T-helper 1 cell treated with Interleukin-12 subunit alpha and Interleukin-12 subunit beta and Interleukin-4 antibody, amounts not matched to agents 30 ng/mL and 1 ng/mL, for 36 hours (primary cell): ENCODE data around the gene ATAD3A. TPM values are rescaled to one million over a fixed set of nuclear protein-coding genes. Genes with fewer than 3 reads are reported as not detected.
"Not testable (repeated sequence)": the region's sequence is repeated elsewhere in the genome, so short reads cannot be mapped to it uniquely, and the experiment has no call there.

Experiments
- intact Hi-C: fragments of 100-400 bp; cut with micrococcal nuclease; formaldehyde crosslinking; loops from one replicate; pipeline ENCODE4 v1.15.1; 2024
- total RNA-seq: library from RNA; stranded (reverse); gene quantifications from 2 replicates; pipeline ENCODE4 v1.2.3, GENCODE V29; 2022

The ATAD3A gene
- total RNA-seq, 1 donor from 2014 or later, result 47.3 TPM

DNA sequence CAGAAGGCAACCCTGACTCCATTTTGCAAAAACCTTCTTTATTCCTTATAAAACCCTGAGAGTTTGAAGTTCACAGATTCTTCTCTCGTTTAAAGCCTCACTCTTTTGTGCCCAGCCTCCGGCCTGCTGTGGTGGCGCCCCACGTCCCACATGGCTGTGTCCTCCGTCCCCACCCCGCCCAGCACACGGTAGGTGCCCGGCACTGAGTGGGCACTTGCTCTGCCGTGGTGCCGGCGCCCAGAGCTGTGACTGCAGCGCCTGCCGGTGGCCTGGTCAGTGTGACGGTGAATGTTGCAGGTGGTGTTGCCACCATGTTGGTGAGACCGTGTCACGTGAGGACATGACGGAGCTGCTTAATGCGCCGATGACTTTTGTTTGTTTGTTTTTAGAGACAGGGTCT, 9.4 kb downstream of the ATAD3A start:
- intact Hi-C loops, result no loop called here

GRCh38 chr1:1522536-1522935, 10.6 kb downstream of the ATAD3A start:
- intact Hi-C loops, result not testable (repeated sequence)

GRCh38 chr1:1523226-1523625, 11.3 kb downstream of the ATAD3A start:
- intact Hi-C loops, result not testable (repeated sequence)

DNA sequence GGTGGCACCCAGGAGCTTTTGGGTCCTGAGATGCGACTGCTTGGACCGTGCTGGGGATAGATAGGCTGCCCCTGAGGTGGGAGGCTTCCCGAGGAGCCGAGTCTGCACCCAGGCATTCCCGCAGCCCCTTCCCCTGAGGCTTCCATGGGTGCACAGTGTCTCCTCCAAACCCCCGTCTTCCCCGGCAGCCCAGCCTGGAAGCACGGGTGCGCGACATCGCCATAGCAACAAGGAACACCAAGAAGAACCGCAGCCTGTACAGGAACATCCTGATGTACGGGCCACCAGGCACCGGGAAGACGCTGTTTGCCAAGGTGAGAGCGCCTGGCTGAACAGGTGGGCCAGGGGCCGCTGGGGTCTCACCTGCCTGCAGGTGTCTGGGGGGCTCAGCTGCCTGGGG, 11.7 kb downstream of the ATAD3A start:
- intact Hi-C loops, result not testable (repeated sequence)

DNA sequence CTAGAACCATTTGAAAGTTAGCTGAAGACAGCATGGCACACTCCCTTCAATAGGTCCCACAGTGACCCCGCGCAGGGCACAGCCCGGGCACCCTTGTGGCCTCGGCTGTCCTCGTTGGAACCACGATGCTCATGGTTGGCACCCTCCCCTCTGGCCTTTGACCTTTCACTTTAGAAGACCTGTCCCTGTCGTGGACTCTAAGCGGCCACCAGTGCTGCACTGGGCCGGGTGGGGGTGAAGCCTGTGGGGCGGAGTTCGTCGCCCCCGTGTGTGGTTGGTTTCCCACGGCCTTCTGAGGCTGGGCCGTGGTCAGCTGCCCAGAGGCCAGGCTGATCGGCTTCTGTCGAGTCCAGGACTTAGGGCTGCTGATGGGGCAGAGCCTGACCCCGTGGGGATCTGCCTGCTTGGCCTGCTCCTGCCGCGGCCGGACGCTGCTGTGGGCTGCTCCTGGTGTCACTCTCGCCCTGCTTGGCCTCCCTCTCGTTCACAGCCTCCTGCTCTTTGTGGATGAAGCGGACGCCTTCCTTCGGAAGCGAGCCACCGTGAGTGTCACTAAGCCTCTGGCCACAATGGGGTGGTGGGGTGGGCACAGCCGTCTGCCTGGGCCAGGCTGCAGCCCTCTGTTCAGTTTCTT, 12.9 kb downstream of the ATAD3A start:
- intact Hi-C loops, result not testable (repeated sequence)

DNA sequence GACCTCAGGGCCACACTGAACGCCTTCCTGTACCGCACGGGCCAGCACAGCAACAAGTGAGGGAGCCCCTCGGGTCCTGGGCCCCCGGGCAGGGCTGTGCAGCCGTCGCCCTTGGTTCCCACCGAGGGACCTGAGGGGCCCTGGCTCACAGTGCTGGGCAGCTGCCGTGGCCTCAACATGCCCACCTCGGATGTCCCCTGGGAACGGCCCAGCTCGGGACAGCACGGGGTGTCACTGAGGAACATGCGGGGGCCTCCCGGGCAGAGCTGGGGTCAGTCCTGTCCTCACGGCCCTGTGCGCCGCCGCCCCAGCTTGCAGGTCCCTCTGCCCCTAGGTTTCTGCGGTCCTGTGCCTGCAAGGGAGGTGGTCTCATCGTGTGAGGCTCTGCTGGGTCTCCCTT, 14.5 kb downstream of the ATAD3A start:
- intact Hi-C loops, result not testable (repeated sequence)

- intact Hi-C loops, result no loop called here
Measured at GRCh38 chr1:1527092-1527816, 15.3 kb downstream of the ATAD3A start.

DNA sequence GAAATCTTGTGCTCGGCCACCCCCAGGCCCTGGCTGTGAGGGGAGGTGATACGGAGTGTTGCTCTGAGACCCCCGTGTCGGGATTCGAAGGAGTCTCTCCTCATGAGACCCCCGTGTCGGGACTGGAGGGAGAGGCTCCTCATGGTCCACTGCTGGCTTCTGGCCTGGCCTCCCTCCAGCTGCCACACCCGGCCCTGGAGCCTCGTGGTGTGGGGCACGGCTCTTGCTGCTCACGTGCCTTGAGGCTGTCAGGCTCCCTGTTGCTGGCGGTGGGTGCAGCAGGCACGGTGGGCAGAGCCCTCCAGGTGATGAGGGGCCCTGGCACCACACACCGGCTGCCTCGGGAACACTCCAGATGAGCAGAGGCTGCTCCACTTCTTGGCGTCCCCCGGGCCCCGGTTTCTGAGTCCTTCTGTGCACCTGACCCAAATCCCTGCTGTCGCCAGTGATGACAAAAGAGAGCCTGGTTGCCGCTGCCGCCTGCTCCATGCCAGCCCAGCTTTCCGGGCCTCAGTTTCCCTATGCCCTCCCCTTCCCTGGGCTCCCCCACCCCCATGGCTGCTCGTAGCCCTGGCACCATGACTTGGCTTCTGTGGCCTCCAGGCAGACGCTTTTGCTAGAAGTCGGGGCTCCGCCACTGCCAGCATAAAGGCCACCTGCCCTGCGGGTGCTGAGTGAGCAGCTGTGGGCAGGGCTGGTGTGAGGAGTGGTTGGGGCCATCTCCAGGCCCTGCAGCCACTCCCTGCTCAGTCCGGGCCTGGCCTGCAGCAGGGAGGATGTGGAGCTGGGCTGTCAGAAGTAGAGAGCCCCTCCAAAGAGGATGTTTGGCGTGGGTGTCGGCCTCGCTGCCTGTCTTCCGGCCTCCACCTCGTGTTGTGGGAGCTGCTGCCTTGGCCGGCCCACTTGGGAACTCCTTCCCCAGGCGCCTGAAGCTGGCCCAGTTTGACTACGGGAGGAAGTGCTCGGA, 16.6 kb downstream of the ATAD3A start:
- intact Hi-C loops, result no loop called here

GRCh38 chr1:1529321-1529720, 17.4 kb downstream of the ATAD3A start:
- intact Hi-C loops, result no loop called here

GRCh38 chr1:1529936-1530335, 18.0 kb downstream of the ATAD3A start:
- intact Hi-C loops, result no loop called here

DNA sequence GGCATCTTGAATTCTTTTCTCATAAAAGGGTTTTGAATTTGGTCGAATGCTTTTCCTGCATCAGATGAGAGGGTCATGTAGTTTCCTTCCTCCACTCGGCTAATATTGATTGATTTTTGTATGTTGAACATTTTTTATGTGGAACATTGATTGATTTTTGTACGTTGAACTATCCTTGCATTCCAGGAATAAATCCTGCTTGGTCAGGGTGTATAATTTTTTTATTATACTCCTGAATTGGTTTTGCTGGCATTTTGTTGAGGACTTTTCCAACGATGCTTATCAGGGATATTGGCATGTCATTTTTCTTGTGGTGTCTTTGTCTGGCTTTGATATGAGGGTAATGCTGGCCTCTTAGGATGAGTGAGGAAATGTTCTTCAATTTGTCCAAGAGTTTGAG, 20.0 kb downstream of the ATAD3A start:
- intact Hi-C loops, result no loop called here

- intact Hi-C loops, result not testable (repeated sequence)
Measured at GRCh38 chr1:1533176-1533893, 21.4 kb downstream of the ATAD3A start.

GRCh38 chr1:1533894-1534291, 21.9 kb downstream of the ATAD3A start:
- intact Hi-C loops, result not testable (repeated sequence)

DNA sequence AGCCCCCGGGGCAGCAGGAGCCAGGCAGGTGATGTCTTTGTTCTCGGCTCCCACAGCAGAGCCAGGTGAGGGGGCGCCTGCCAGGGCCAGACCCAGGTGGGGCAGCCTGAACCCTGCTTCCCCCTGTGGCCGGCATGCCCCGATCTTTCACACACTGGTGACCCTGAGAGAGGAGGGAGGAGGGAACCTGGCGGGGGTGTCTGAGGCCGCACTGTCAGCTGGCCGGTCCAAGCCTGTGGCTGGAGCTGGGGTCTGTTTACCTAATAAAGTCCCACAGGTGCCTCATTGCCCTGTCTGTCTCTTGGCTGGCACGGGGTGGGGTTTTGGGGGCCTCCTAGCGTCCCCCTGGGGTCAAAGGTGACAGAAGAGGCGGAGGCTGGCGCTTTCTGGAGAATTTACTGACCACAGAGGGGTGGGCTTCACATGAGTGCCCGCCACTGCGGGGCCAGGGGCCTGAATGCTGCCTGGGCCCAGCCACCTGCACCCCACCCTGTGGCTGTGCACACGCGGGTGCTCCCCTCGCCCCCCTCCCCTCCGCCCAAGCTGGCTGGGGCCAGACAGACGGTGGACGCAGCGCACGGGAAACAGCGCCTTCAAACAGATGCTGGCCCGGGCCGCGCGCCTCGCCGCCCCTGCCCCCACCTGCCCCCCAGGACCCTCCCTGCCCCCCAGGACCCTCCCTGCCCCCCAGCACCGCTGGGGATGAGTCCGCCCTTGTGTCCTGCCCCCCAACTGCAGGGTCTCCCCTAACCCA, 22.6 kb downstream of the ATAD3A start:
- intact Hi-C loops, result no loop called here

DNA sequence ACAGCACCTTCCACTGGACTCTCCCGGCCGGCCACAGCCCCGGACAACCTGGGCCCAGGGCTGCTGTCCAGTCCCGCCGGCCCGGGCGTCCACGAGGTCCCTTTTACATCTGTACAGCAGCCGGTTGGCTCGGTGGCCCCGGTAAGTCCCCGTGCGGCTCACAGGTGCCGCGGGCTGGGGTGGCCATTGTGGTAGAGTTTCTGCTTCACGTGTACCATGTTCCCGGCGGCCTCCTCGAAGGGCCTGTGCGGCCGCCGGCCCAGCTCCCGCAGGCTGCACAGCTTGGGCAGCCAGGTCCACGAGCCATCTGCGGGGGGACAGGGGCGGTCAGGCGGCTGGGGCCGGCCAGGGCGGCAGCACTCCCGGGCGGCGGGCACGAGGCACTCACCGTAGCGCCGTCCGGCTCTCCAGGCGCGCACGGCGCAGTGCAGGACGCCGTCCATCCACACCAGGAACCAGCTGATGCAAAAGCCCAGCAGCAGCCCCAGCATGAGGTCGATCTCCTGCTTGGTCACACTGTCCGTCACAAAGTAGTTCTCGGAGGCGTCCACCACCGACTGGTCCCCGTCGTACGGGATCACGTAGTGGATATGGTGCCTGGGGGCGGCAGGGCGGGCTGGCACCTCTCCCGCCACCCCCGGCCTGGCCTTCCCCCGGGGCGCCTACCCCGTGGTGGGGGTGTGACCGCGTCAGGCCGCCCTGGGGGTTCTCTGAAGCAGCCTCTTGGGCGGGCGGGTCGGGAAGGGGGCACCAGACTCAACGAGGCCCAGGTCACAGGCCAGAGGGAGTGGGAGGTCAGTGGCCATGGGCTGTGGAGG, 23.4 kb downstream of the ATAD3A start:
- intact Hi-C loops, result no loop called here

- intact Hi-C loops, result no loop called here
Measured at GRCh38 chr1:1536019-1536937, 24.3 kb downstream of the ATAD3A start.

DNA sequence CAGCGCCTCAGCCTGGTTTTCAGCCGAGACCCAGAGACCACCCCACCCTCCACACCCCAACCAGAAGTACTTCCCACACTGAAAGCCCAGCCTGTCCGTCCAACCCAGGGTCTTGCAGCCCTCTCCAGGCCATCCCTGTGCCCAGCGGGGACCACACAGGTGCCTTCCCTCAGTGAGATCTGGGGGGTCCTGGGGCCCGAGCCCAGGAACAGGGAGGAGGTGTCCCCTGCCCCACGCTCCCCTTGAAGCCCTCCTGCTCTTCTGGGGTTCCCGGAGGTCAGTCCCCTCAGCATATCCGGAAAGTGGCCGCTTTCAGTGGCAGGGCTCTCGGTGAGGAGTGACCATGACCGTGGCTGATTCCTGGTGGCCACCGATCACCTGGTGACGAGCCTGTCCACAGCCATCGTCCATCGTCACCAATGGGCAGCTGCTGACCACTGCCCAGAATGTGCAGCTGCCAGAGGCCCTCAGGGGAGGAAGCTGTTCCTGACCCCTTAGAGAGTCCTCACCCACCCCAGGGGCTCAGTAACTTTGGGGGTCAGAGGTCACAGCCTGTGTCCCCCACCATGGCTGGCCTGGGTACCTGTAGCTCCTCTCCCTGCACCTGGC, 25.1 kb downstream of the ATAD3A start:
- intact Hi-C loops, result no loop called here

DNA sequence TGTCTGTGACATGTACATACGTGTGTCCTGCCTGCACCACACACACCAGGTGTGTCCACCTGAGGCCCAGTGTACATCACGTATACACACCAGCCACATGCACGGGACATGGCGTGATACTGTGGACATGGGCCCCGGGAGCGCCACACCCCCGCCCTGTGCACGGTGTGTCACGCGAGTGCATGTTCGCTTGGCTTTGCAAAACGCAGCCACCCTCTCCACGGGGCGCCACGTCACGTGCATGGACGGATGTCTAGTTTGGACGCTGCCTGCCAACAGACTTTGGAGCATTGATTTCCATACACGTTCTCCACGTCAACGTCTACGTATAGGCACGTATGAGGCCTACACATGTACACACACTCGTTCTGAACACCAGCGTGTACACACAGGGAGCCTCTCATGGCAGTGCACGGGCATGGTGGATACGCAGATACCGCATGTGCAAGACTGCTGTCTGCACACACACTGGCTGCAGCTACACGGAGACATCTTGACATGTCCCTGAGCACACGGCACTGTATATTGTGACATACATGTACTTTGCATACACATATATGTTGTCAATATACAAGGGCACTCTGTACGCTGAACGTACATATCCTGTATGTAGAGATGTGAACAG, 25.8 kb downstream of the ATAD3A start:
- intact Hi-C loops, result no loop called here
